HG03097 (cell line): ENCODE results near the gene TBATA.
A peak's percentile ranks its signal among the peaks of the same experiment; 100 is the strongest.

ENCODE experiments used
- ATAC-seq: cut with Tn5 transposase; IDR thresholded peaks from one replicate; pipeline ENCODE4 v1.9.1; 2021; ENCODE audit not compliant: unreplicated experiment, low FRiP score

Gene TBATA

DNA sequence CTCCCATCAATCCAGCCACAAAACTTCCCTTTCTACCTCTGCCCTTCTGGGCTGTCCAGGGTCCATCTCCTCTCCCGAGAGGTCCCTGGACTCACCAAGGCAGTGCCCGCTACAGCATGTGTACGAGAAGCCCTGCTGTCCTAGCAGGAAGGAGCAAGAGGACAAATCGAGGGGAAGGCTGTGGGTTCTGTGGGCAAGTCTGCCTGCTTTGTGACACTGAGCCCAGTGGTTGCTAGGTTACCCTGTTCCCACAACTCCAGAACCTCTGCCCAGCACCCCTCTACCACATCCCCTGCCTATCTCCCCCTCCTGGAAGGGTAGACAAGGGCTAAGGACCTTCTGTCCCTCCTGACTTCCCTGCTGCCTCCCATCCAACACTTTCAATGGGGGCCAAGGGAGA lies at the start of gene TBATA:
Gene TBATA, minus strand, starts transcription at position 188 of the 400 bp plus-strand sequence. CDS start 1,998 bp downstream, outside the sequence.
- ATAC-seq, result no peak

DNA sequence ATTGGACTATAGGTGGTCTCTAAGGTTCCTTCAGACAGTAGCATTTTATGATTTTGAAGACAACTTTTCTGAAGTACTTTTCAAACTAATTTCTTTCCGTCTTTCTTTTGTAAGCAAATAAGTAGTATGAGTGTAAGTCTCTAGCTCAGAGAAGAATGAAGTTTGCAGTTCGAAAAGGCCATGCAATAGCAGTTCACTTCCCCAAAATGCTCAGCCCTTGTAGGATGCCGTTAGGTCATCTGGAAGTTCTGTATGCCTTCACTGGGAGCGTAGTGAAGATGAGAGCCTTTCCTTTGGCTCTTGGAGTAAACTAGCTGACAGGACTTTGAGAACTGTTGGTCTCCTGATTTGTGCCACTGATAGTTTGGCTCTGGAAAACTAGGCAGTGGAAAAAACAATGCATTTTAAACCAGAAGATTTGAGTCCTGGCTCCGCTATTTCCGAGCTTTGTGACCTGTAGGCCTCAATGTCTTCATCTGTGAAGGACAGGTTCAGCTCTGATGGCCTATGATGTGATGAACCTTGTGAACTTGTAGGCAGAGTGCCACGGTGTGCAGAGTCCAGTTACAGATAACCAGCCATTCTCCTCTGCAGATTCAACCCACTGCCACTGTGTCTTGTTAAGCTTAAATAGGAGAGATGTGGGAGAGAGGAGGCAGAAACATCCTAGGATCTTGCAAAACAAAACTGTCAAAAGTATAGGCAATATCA lies 49.4 kb upstream of the TBATA start:
- ATAC-seq, result no peak

DNA sequence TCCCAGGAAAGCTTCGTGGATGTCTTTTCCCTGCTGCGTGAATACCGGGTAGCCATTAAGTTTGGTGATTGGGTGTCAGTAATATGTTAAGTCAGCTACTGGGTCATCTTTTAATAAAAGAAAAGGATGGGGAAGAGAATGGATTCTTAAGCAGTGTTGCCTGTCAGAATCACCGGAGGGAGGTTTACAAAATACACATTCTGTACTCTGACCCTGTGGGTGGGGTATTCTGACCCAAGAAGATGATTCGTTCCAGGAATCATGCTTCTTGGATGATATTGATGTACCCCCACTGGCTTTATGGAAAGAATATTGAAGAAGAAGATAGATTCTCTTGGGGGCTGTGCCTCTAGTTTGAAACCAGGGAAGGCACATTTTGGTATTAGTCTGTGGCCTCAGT lies 48.8 kb upstream of the TBATA start:
- ATAC-seq, result no peak

- no peak for ATAC-seq
Observed at GRCh38 chr10:70833601-70834000, 48.4 kb upstream of the TBATA start.

- ATAC-seq, result no peak
Observed at GRCh38 chr10:70832852-70833528, 47.8 kb upstream of the TBATA start.

GRCh38 chr10:70832221-70832620 lies 47.0 kb upstream of the TBATA start:
- no peak for ATAC-seq

- ATAC-seq, result no peak
Observed at GRCh38 chr10:70830164-70830563, 45.0 kb upstream of the TBATA start.

DNA sequence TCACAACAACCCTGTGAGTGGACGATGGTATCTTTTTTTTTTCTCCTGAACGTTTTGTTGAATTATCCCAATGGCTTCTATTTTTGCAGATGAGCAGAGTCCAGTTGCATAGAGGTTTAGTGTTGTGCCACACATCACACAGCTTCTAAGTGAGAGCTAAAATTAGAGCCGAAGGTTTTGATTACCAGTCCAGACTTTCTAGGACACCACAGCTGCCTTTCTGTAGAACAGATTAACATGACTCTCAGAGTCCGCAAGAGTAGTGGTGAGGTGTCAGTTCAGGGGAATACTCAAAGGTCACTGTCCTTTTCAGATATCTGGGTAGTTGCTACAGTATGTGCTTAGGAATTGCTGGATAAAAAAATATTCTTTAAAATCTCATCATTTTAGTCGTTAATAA lies 44.4 kb upstream of the TBATA start:
- ATAC-seq, result no peak

- ATAC-seq, result no peak
Observed at GRCh38 chr10:70828923-70829322, 43.7 kb upstream of the TBATA start.

- ATAC-seq, result no peak
Observed at GRCh38 chr10:70827086-70827757, 42.0 kb upstream of the TBATA start.

GRCh38 chr10:70822076-70822820 lies 37.1 kb upstream of the TBATA start:
- no peak for ATAC-seq

DNA sequence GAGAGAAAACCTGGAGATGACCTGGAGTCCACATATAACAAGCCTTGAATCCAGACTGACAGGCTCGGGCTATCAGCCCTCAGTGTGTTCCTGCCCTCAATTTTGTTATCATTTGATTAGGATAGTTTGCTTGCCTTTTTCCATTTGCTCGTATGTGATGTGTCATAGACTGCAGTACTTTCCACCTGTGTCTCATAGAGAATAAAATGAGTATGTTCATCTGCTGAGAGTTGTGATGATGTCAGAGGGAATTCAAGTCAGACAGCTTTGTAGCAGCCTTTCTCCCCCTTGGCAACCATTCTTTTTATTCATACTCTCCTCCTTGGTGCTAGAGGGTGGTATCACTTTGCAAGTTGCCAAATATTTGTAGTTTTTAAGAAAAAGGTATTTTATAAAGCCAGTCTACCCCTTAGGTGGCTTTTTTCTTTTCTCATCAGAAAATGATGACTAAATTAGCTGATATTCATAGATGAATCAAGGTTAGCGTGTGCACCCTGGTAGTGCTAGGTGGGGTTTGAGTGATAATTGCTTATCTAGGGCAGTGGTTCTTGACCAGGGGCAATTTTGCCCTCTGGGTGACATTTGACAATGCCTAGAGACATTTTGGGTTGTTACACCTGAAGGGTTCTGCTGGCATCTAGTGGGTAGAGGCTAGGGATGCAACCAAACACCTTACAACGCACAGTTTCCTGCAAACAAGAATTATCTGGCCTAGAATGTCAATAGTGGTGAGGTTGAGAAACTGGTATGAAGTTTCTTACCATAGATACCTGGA lies 36.0 kb upstream of the TBATA start:
- ATAC-seq, result no peak

GRCh38 chr10:70816220-70816894 lies 31.2 kb upstream of the TBATA start:
- peak; percentile 30 for ATAC-seq

- ATAC-seq, result peak; percentile 83
Observed at GRCh38 chr10:70815504-70816219, 30.5 kb upstream of the TBATA start, which contains the start of gene SGPL1. TSS of gene SGPL1 (plus strand) at chr10:70815948. CDS start at chr10:70816854, 906 bp downstream.

DNA sequence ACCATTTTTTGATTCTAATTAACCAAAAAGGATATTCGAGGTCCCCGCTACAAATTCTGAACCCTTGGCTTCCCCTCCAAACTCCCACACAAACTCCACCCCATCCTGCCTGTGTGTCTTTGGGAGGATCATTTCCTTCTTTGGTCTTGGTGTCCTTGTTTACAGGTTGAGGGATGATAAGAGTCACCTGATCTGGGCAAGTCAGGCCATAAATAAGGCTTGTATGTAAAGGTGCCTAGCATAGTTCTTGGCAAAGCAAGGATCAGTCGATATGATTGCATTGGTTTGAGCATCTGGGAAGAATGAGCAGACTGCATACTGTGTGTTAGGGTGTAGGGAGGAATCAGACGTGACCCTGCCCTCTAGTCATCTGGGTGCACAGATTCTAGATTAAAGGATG lies 28.9 kb upstream of the TBATA start:
- no peak for ATAC-seq

DNA sequence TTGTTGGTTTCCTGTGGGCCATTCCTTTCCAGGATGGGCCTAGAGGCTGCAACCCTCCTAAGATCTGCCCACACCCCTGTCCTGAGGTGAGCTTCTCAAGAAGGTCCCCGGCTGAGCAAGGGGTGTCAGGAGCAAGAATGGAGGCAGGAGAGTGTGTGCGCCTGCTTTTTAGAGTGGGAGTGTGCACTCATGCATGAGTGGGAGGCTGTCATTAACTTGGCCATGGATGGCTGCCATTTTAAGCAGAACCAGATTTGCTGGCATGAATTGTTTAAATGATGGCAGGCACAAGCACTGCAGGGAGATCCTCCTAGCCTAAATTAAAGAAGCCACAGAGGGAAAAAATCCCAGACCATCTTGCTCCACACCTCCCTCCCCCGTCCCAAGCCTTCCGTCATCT lies 27.6 kb upstream of the TBATA start:
- no peak for ATAC-seq

DNA sequence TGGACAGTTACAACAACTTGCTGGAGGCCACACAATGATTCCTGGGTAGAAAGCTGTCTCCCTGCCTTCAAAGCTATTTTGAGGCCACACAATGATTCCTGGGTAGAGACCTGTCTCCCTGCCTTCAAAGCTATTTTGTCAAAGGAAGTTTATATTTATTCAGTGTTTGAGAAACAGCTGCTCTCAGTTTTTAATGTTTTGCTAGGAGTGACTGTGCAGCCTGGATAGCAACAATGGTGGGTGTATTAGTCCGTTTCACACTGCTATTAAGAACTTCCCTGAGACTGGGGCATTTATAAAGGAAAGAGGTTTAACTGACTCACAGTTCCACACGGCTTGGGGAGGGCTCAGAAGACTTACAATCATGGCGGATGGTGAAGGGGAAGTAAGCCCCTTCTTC lies 26.7 kb upstream of the TBATA start:
- ATAC-seq, result no peak

DNA sequence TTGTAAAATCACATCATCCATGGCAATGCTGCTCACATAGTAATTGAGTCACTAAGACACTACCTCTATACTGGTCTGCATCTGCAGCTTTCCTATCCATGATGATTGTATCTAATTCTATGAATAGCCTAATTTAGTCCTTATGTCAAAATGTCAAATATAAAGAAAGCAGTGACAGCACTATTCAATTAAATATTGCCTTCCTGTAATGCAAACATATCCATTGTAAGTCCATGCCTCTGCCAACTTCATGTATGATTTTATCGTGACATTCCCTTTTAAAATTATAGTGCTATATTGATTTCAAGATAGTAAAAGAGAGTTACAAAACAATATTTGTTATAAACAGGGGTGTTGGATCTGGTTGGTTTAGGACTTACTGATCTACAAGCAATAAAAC lies 25.8 kb upstream of the TBATA start:
- no peak for ATAC-seq

- no peak for ATAC-seq
Observed at GRCh38 chr10:70809726-70810125, 24.5 kb upstream of the TBATA start.
